Ureter (tissue), 1 donor: ENCODE data around the gene PIM1. TPM values are rescaled to one million over a fixed set of nuclear protein-coding genes. Genes with fewer than 3 reads are reported as not detected.
A peak's percentile ranks its signal among the peaks of the same experiment; 100 is the strongest.

Source experiments
- DNase-seq: peaks from one replicate; pipeline ENCODE4 v3.0.0-alpha.2; 2020; ENCODE audit warnings: low spot score
- total RNA-seq: library from RNA; stranded (reverse); gene quantifications from one replicate; pipeline ENCODE4 v1.2.4, GENCODE V29; 2023
- donor health status: DM: yes; HTN: yes; CAD: no.

Gene PIM1
- total RNA-seq, 1 donor from 2014 or later = 35.0 TPM

- peak; percentile 78 for DNase-seq
Measured at GRCh38 chr6:37222125-37222967, 52.4 kb downstream of the PIM1 start.

DNA sequence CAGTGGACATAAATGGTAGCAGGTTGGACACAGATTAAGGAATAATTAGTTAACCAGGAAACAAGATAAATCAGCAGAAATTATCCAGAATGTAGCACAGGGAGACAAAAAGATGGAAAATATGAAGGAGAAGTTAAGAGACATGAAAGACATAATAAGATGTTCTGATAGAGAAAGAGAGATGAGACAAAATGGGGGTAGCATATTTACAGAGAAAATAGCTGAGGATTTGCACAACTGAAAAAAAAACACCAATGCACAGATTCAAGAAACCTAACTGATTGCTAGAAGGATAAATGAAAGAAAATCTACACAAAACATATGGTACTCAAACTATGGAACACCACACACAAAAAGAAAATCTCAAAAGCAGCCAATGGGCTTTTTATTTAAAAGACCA lies 53.0 kb downstream of the PIM1 start:
- DNase-seq = no peak

Other genes starting within 250 kb of the PIM1 start
- 15.4 TPM for gene PI16, start 215.4 kb upstream of the PIM1 start, total RNA-seq
- 170 TPM for gene MTCH1, start 184.0 kb upstream of the PIM1 start, total RNA-seq
- gene FGD2, start 164.5 kb upstream of the PIM1 start, total RNA-seq = 32.0 TPM
- gene TBC1D22B, start 87.6 kb downstream of the PIM1 start, total RNA-seq = 12.5 TPM
- 1.2 TPM for gene TMEM217, start 88.0 kb downstream of the PIM1 start, total RNA-seq
- 15.2 TPM for gene RNF8, start 183.8 kb downstream of the PIM1 start, total RNA-seq